HG03558 (cell line): ENCODE results near the gene SUPT6H.

Experiments
- ATAC-seq: cut with Tn5 transposase; IDR thresholded peaks from one replicate; pipeline ENCODE4 v1.9.1; 2021; ENCODE audit warnings: moderate number of reproducible peaks; ENCODE audit not compliant: unreplicated experiment; ENCODE audit errors: extremely low read depth

The SUPT6H gene

DNA sequence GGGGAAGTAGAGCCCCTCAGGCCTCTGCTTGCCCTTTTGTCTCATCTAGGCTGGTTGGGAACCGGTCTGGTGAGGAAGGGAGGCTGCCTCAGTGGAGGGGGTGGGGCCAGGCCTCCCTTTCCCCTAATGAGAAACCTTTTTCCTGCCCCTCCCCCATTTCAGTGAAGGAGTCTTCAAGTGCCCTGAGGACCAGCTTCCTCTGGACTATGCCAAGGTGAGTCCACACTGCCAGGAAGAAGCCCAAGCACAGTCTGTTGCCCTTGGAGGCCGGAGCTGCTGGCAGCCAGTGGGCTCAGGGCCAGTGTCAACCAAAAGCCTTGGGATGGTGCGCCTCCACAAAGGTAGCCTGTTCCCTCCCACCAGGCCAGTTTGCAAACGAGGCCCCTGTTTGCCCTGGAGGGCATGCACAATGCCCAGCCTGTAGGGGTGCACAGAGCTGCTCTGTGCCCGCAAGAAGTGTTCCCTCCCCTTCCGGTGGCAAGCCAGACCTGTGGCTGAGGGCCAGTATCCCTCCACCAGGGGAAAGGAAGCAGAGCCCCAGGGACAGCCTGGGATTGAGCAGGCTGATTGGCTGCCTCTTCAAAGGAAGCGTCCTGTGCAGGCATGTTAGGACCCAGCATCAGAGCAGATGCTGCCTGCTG is 85.2 kb downstream of the SUPT6H start:
- no peak for ATAC-seq

DNA sequence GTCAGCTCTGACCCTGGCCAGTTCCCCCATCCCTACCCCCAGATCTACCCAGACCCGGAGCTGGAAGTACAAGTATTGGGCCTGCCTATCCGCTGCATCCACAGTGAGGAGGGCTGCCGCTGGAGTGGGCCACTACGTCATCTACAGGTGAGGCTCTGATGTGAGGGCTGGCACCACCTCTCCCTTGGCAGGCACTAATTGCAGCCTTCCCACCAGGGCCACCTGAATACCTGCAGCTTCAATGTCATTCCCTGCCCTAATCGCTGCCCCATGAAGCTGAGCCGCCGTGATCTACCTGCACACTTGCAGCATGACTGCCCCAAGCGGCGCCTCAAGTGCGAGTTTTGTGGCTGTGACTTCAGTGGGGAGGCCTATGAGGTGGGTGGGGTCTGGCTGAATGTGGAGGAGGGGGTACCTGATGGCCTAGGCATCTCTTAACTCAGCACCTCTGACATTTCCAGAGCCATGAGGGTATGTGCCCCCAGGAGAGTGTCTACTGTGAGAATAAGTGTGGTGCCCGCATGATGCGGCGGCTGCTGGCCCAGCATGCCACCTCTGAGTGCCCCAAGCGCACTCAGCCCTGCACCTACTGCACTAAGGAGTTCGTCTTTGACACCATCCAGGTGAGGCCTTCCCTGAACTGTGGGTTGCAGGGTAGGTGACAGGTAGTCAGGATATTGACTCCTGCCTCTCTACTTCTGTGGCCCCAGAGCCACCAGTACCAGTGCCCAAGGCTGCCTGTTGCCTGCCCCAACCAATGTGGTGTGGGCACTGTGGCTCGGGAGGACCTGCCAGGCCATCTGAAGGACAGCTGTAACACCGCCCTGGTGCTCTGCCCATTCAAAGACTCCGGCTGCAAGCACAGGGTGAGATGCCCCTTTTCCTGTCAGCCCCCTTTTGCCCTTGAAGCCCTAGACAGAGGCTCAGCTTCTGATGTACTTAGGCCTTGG is 86.1 kb downstream of the SUPT6H start:
- ATAC-seq: no peak

DNA sequence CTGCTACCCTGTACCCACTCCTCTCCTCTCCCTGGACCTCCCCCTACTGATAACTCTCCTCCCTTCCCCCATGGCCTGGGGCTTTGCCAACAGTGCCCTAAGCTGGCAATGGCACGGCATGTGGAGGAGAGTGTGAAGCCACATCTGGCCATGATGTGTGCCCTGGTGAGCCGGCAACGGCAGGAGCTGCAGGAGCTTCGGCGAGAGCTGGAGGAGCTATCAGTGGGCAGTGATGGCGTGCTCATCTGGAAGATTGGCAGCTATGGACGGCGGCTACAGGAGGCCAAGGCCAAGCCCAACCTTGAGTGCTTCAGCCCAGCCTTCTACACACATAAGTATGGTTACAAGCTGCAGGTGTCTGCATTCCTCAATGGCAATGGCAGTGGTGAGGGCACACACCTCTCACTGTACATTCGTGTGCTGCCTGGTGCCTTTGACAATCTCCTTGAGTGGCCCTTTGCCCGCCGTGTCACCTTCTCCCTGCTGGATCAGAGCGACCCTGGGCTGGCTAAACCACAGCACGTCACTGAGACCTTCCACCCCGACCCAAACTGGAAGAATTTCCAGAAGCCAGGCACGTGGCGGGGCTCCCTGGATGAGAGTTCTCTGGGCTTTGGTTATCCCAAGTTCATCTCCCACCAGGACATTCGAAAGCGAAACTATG is 87.0 kb downstream of the SUPT6H start:
- no peak for ATAC-seq

DNA sequence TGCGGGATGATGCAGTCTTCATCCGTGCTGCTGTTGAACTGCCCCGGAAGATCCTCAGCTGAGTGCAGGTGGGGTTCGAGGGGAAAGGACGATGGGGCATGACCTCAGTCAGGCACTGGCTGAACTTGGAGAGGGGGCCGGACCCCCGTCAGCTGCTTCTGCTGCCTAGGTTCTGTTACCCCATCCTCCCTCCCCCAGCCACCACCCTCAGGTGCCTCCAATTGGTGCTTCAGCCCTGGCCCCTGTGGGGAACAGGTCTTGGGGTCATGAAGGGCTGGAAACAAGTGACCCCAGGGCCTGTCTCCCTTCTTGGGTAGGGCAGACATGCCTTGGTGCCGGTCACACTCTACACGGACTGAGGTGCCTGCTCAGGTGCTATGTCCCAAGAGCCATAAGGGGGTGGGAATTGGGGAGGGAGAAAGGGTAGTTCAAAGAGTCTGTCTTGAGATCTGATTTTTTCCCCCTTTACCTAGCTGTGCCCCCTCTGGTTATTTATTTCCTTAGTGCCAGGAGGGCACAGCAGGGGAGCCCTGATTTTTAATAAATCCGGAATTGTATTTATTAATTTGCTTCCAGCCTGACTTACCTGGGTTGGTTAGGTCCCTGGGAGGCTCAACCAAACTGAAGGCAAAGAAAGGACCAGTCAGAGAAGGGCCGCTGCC is 87.6 kb downstream of the SUPT6H start:
- no peak for ATAC-seq

DNA sequence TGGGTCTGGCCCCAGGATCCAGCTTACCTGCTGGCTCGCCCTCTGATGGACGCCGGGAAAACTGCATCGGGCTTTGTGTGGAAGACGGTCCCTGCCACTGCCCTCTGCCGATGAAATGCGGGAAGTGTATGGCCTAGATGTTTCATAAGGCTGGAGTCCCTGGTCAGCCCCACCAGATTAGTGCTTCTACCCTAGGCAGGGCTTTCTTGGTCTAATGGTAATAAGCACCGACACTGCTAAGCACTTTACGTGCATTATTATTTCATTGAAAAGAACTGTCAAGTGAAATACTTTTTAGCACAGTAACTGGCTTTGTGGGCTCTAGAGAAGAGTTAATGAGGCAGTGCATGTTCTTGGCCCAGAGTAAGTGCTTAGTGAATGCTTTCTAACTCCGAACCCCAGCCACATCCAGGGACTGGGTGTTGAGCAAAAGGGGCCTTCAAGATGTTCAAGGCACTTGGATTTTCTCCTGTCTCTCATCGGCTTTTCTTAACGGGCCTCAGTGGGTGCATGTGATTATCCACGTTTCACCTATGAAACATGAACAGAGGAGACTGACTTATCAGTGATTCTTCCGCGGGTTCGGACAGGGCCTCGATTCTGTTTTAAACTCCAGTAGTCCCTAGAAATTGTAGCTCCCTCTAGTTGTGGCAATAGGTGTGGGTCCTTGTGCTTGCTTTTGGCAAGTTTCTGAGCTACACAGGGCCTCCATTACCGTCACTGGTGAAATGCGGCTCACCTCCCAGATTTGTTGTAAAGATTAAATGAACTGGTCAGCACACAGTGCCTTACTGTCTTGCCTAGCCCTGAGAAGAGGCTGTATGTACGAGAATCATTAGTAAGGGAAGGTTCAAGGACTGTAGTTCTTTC is 88.4 kb downstream of the SUPT6H start:
- no peak for ATAC-seq

DNA sequence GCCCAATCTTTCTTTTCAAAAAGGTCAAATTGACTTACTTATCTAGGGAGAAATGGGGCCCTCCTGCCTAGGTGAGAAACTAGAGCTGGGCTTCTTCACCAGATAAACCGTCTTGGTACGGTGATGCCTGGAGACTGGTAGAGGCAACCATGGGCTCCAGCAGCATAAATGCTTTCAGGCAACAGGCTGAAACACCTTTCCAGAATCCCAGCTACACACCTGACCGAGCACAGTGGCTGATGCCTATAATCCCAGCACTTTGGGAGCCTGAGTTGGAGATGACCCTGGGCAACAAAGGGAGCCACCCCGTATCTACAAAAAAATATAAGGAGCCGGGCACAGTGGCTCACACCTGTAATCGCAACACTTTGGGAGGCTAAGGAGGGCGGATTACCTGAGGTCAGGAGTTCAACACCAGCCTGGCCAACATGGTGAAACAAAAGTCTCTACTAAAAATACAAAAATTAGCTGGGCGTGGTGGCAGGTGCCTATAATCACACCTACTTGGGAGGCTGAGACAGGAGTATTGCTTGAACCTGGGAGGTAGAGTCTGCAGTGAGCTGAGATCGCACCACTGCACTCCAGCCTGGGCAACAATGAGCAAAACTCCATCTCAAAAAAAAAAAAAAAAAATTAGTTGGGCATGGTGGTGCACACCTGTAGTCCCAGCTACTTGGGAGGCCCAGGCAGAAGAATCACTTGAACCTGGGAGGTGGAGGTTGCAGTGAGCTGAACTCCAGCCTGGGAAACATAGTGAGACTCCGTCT is 89.8 kb downstream of the SUPT6H start:
- ATAC-seq: no peak
